ENCODE measurements around the gene CPSF2. TPM values are rescaled to one million over a fixed set of nuclear protein-coding genes. Genes with fewer than 3 reads are reported as not detected.

Gene CPSF2
- 39.5 and 64.0 TPM in 2 replicates for total RNA-seq

DNA sequence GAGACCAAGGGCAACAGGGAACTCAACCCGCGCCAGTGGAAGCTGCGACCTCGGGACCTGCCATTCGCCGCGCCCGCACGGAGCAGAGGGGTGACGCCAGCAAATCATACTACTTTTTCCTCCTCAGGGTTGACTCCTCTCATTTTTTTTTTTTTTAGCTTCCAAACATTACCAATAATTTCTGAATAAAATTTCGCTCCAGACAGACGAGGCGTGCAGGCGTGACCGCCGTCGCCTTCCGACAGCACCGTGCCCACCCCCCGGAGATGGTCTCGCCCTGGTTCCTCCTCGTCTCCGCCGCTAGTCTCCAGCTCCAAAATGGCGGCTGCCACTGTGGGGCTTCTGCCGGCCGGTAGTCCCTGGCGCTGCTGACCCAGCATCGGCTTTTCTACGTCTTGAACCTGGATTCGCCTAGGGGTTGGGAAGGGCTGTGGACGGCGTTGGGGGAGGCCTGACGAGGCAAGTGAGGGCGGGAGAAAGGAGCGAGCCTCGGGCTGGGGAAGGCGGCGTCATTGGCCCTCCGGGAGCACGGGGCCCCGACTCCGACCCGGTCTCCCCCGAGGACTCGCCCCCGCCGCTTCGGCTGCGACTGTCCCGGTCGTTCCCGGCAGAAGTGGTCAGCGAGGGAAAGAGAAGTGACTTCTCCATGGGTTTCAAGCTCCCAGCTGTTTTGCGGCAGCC, at the start of gene CPSF2, which contains the start of gene NDUFB1:
CPSF2 (plus strand) TSS at position 300 of the 681 bp plus-strand sequence. CDS start 9,016 bp downstream, outside the sequence.
NDUFB1 (minus strand) TSS at position 37 of the 681 bp plus-strand sequence. CDS start 4,069 bp downstream, outside the sequence.

DNA sequence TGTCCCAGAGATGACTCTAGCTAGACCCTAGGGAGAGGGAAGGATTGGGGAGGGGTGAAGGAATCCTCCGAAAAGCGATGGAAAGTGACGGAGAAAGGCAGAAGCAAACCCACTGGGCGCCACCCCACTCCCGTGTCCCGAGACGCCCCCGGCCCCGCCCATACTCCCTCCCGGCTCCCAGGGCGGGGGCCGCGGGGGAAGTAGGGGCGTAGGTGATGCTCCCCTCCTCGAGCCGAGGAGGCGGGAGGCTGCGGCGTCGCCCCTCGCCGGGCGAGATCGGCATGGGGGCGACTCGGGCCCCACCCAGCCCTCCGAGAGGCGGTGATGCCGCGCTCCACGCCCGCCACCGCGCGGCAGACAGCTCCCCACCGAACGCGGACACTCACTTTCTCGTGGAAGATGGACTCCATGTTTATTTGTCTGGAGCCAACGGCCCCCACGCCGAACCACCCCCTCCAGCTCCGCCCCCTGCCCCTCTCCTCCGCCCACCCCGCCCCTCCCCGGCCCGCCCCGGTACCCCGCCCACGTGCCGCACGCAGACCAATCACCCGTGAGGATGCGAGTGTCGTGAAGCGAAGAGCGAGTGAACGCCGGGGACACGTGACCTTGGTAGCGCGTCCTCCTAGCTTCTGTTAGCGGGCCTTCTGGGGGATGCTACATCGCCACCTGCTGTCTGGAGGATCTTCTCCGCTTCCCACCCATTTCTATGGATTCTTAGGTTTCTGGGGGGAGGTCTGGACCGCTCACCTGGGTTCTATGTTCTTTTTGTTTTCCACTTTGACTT, 15.4 kb upstream of the CPSF2 start, which contains the start of gene ATXN3:
ATXN3 (minus strand) TSS at position 440 of the 784 bp plus-strand sequence; CDS start at position 410, 30 bp downstream.

Other genes with a start within 250 kb of the CPSF2 start
- gene FBLN5, start 174.3 kb upstream of the CPSF2 start, total RNA-seq: 49.5 and 52.9 TPM in 2 replicates
- gene TRIP11, start 81.9 kb upstream of the CPSF2 start, total RNA-seq: 37.2 and 48.7 TPM in 2 replicates
- gene ATXN3, start 15.4 kb upstream of the CPSF2 start, total RNA-seq: 35.6 and 68.5 TPM in 2 replicates
- 82.0 and 187 TPM in 2 replicates for gene NDUFB1, start 263 bp upstream of the CPSF2 start, total RNA-seq
- gene SLC24A4, start 201.2 kb downstream of the CPSF2 start, total RNA-seq: under 0.01 TPM in 2 replicates